ENCODE data around the gene SBK3.

DNA sequence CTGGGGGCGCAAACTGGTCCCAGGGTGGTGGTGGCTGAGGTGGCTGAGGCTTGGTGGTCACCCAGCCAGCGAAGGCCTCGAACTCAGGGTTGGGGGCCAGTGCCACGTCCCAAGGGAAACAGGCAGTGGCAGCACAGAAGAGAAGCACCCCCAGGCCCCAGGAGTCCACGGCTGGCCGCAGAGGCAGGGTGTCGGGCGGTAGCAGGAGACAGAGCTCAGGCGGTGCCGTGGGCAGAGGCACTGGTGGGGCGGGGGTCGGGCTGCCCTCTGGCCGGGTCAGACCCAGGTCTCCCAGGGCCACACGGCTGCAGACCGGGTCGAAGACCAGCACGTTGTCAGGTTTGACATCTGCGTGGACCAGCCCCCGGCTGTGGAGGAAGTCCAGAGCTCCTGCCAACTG lies 4.3 kb downstream of the SBK3 start:
- no peak for TF ChIP-seq CTCF (IDR thresholded peaks at IDR 0.05)
- TF ChIP-seq POLR2A (IDR thresholded peaks at IDR 0.05) = no peak

Data from prostate gland (tissue), 2 donors.